ENCODE measurements around the gene ILDR1. TPM values are rescaled to one million over a fixed set of nuclear protein-coding genes. Genes with fewer than 3 reads are reported as not detected.
"Not testable (repeated sequence)": the region's sequence is repeated elsewhere in the genome, so short reads cannot be mapped to it uniquely, and the experiment has no call there.

ILDR1 gene
- total and polyA plus RNA-seq, 2 donors = 0.76 to 2.1 TPM

- Histone ChIP-seq H3K4me3 (ENCODE audit: low read length in 2 of 2) (no peak overlapping the region), H3K27ac (ENCODE audit: low read depth in 1 of 2, low read length in 1 of 2) (no peak overlapping the region), H3K27me3 (ENCODE audit: control insufficient read depth in 2 of 2, insufficient read depth in 1 of 2, low read length in 1 of 2) (no peaks in the 10 kb centered on the region), H3K4me1 (ENCODE audit: control insufficient read depth in 2 of 2, insufficient read depth in 2 of 2, low read length in 2 of 2) (no peaks in the 10 kb centered on the region), H3K36me3 (ENCODE audit: control insufficient read depth in 2 of 2, insufficient read depth in 2 of 2, low read length in 1 of 2) (no peaks in the 10 kb centered on the region), H3K9me3 (ENCODE audit: control insufficient read depth in 2 of 2, insufficient read depth in 1 of 2, low read length in 1 of 2) (peaks cover 2 to 3% of the 10 kb centered on the region in 2 donors)
- WGBS = 0% methylated on average over 1 of the region's 1 CpG
- DNase-seq (ENCODE audit: low read depth in 6 of 9, low spot score in 9 of 9) = no peak
Observed at GRCh38 chr3:121951291-121951919, 70.6 kb downstream of the ILDR1 start.

- DNase-seq (ENCODE audit: low read depth in 6 of 9, low spot score in 9 of 9) = no peak
- Histone ChIP-seq H3K27me3 (ENCODE audit: control insufficient read depth in 2 of 2, insufficient read depth in 1 of 2, low read length in 1 of 2) (no peaks in the 10 kb centered on the region), H3K27ac (ENCODE audit: low read depth in 1 of 2, low read length in 1 of 2) (no peak overlapping the region), H3K4me1 (ENCODE audit: control insufficient read depth in 2 of 2, insufficient read depth in 2 of 2, low read length in 2 of 2) (no peaks in the 10 kb centered on the region), H3K4me3 (ENCODE audit: low read length in 2 of 2) (no peak overlapping the region), H3K9me3 (ENCODE audit: control insufficient read depth in 2 of 2, insufficient read depth in 1 of 2, low read length in 1 of 2) (peaks cover 2 to 3% of the 10 kb centered on the region in 2 donors), H3K36me3 (ENCODE audit: control insufficient read depth in 2 of 2, insufficient read depth in 2 of 2, low read length in 1 of 2) (no peaks in the 10 kb centered on the region)
- WGBS = 100% methylated on average over 1 of the region's 1 CpG
Observed at GRCh38 chr3:121948641-121949040, 73.4 kb downstream of the ILDR1 start.

GRCh38 chr3:121943431-121943830 lies 78.6 kb downstream of the ILDR1 start:
- Histone ChIP-seq H3K27ac (ENCODE audit: low read depth in 1 of 2, low read length in 1 of 2) (no peak overlapping the region), H3K9me3 (ENCODE audit: control insufficient read depth in 2 of 2, insufficient read depth in 1 of 2, low read length in 1 of 2) (no peaks in the 10 kb centered on the region), H3K4me1 (ENCODE audit: control insufficient read depth in 2 of 2, insufficient read depth in 2 of 2, low read length in 2 of 2) (no peaks in the 10 kb centered on the region), H3K4me3 (ENCODE audit: low read length in 2 of 2) (no peak overlapping the region), H3K27me3 (ENCODE audit: control insufficient read depth in 2 of 2, insufficient read depth in 1 of 2, low read length in 1 of 2) (no peaks in the 10 kb centered on the region), H3K36me3 (ENCODE audit: control insufficient read depth in 2 of 2, insufficient read depth in 2 of 2, low read length in 1 of 2) (peaks cover 0 to 4% of the 10 kb centered on the region in 2 donors)
- peak in 1 of 9 donors; percentile 3 for DNase-seq (ENCODE audit: low read depth in 6 of 9, low spot score in 9 of 9)

- 93% methylated on average over 4 of the region's 4 CpGs for WGBS
- Histone ChIP-seq H3K4me1 (ENCODE audit: control insufficient read depth in 2 of 2, insufficient read depth in 2 of 2, low read length in 2 of 2) (no peaks in the 10 kb centered on the region), H3K9me3 (ENCODE audit: control insufficient read depth in 2 of 2, insufficient read depth in 1 of 2, low read length in 1 of 2) (no peaks in the 10 kb centered on the region), H3K27ac (ENCODE audit: low read depth in 1 of 2, low read length in 1 of 2) (no peak overlapping the region), H3K27me3 (ENCODE audit: control insufficient read depth in 2 of 2, insufficient read depth in 1 of 2, low read length in 1 of 2) (no peaks in the 10 kb centered on the region), H3K36me3 (ENCODE audit: control insufficient read depth in 2 of 2, insufficient read depth in 2 of 2, low read length in 1 of 2) (peaks cover 0 to 4% of the 10 kb centered on the region in 2 donors), H3K4me3 (ENCODE audit: low read length in 2 of 2) (no peak overlapping the region)
- no peak for DNase-seq (ENCODE audit: low read depth in 6 of 9, low spot score in 9 of 9)
Observed at GRCh38 chr3:121942116-121942786, 79.8 kb downstream of the ILDR1 start.

- 100% methylated on average over 1 of the region's 1 CpG for WGBS
- no peak for DNase-seq (ENCODE audit: low read depth in 6 of 9, low spot score in 9 of 9)
- Histone ChIP-seq H3K9me3 (ENCODE audit: control insufficient read depth in 2 of 2, insufficient read depth in 1 of 2, low read length in 1 of 2) (no peaks in the 10 kb centered on the region), H3K4me1 (ENCODE audit: control insufficient read depth in 2 of 2, insufficient read depth in 2 of 2, low read length in 2 of 2) (no peaks in the 10 kb centered on the region), H3K4me3 (ENCODE audit: low read length in 2 of 2) (no peak overlapping the region), H3K27me3 (ENCODE audit: control insufficient read depth in 2 of 2, insufficient read depth in 1 of 2, low read length in 1 of 2) (no peaks in the 10 kb centered on the region), H3K36me3 (ENCODE audit: control insufficient read depth in 2 of 2, insufficient read depth in 2 of 2, low read length in 1 of 2) (peaks cover 0 to 4% of the 10 kb centered on the region in 2 donors), H3K27ac (ENCODE audit: low read depth in 1 of 2, low read length in 1 of 2) (no peak overlapping the region)
Observed at GRCh38 chr3:121941592-121941991, 80.5 kb downstream of the ILDR1 start.

- H3K27ac ChIP-seq (ENCODE audit: low read depth in 1 of 2, low read length in 1 of 2); DNase-seq (ENCODE audit: low read depth in 6 of 9, low spot score in 9 of 9); H3K36me3 ChIP-seq (ENCODE audit: control insufficient read depth in 2 of 2, insufficient read depth in 2 of 2, low read length in 1 of 2); H3K27me3 ChIP-seq (ENCODE audit: control insufficient read depth in 2 of 2, insufficient read depth in 1 of 2, low read length in 1 of 2); H3K4me1 ChIP-seq (ENCODE audit: control insufficient read depth in 2 of 2, insufficient read depth in 2 of 2, low read length in 2 of 2); H3K9me3 ChIP-seq (ENCODE audit: control insufficient read depth in 2 of 2, insufficient read depth in 1 of 2, low read length in 1 of 2); H3K4me3 ChIP-seq (ENCODE audit: low read length in 2 of 2): not testable (repeated sequence)
- WGBS = 96% methylated on average over 29 of the region's 29 CpGs
Observed at GRCh38 chr3:121938141-121938855, 83.7 kb downstream of the ILDR1 start.

Other genes starting within 250 kb of the ILDR1 start
- gene IQCB1, start 187.2 kb downstream of the ILDR1 start, total RNA-seq = 24.6 TPM
- gene IQCB1, start 187.2 kb downstream of the ILDR1 start, polyA plus RNA-seq = 29.1 TPM
- 13.6 TPM for gene EAF2, start 187.0 kb downstream of the ILDR1 start, total RNA-seq
- gene EAF2, start 187.0 kb downstream of the ILDR1 start, polyA plus RNA-seq = 18.0 TPM
- 1.0 TPM for gene SLC15A2, start 127.8 kb downstream of the ILDR1 start, total RNA-seq
- 3.2 TPM for gene SLC15A2, start 127.8 kb downstream of the ILDR1 start, polyA plus RNA-seq
- 13.8 TPM for gene CD86, start 33.1 kb upstream of the ILDR1 start, total RNA-seq
- gene CD86, start 33.1 kb upstream of the ILDR1 start, polyA plus RNA-seq = 18.0 TPM
- 0.09 TPM for gene CASR, start 161.4 kb upstream of the ILDR1 start, total RNA-seq
- gene CASR, start 161.4 kb upstream of the ILDR1 start, polyA plus RNA-seq = 0.43 TPM

All from thymus (tissue), 11 donors.